B cell (primary cell): ENCODE measurements around the gene IQGAP1.

ENCODE experiments used
- CTCF ChIP-seq: fragments of 200-600 bp; IDR thresholded peaks from one replicate; pipeline ENCODE4 v1.8.0; 2022; ENCODE audit warnings: antibody characterized with exemption, mild to moderate bottlenecking
- EZH2 ChIP-seq: IDR thresholded peaks from 2 replicates; pipeline ENCODE4 v1.6.1; 2012; ENCODE audit warnings: borderline replicate concordance, low read depth, mild to moderate bottlenecking, moderate library complexity, low read length; ENCODE audit not compliant: insufficient read depth, poor library complexity, severe bottlenecking

DNA sequence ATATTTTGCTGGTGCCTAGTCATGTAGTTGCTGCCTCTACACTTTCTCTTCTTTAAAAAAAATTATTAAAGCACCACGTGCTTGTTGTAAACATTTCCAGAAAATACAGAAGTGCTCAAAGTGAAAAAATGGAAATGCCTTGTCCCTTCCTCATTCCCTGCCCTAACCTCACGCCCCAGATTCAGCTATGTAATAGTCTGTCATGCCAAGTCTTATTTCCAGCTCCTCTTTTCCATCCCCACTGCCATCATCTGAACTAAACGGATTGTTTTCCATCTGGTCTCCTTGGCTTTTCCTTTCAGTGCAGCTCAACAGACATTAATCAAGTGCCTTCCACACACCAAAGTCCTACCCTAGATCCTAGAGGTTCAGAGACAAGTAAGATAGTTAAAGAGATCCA is 20.5 kb upstream of the IQGAP1 start:
- TF ChIP-seq CTCF, result no peak
- no peak for TF ChIP-seq EZH2
